Parathyroid adenoma (tissue), 2 donors: Measurements from ENCODE around the gene GNPAT.

Source experiments
- H2AFZ ChIP-seq: fragments of 300-600 bp; sonication (generic); one replicate; pipeline ENCODE4 v1.7.0; 2017; ENCODE audit warnings: antibody characterized with exemption, mild to moderate bottlenecking
- H3K27ac ChIP-seq: fragments of 300-600 bp; sonication (generic); one replicate; pipeline ENCODE4 v1.7.0; 2017
- H3K27me3 ChIP-seq: fragments of 300-600 bp; sonication (generic); one replicate; pipeline ENCODE4 v1.7.0; 2017; ENCODE audit warnings: low read length; ENCODE audit not compliant: control insufficient read depth, insufficient read depth
- H3K36me3 ChIP-seq: fragments of 300-600 bp; sonication (generic); one replicate; pipeline ENCODE4 v1.7.0; 2017; ENCODE audit warnings: low read length; ENCODE audit not compliant: control insufficient read depth, insufficient read depth
- H3K4me1 ChIP-seq: fragments of 300-600 bp; sonication (generic); one replicate; pipeline ENCODE4 v1.7.0; 2017; ENCODE audit warnings: control low read depth
- H3K4me2 ChIP-seq: fragments of 300-600 bp; sonication (generic); one replicate; pipeline ENCODE4 v1.7.0; 2017; ENCODE audit warnings: low read length
- H3K4me3 ChIP-seq: fragments of 300-600 bp; sonication (generic); one replicate; pipeline ENCODE4 v1.7.0; 2017; ENCODE audit warnings: low read depth, low read length
- H3K79me2 ChIP-seq: fragments of 300-600 bp; sonication (generic); one replicate; pipeline ENCODE4 v1.7.0; 2017; ENCODE audit warnings: control low read depth
- H3K9ac ChIP-seq: fragments of 300-600 bp; sonication (generic); one replicate; pipeline ENCODE4 v1.7.0; 2017; ENCODE audit warnings: mild to moderate bottlenecking
- H3K9me3 ChIP-seq: fragments of 300-600 bp; sonication (generic); one replicate; pipeline ENCODE4 v1.7.0; 2017; ENCODE audit warnings: low read length; ENCODE audit not compliant: control insufficient read depth
- TF ChIP-seq, protein P1 (sequence below): fragments of 300-600 bp; sonication (generic); IDR thresholded peaks from one replicate; pipeline ENCODE4 v1.7.0; 2017; ENCODE audit warnings: antibody characterized with exemption, mild to moderate bottlenecking
- donor health status: primary hyperparathyroidism.

Gene GNPAT

DNA sequence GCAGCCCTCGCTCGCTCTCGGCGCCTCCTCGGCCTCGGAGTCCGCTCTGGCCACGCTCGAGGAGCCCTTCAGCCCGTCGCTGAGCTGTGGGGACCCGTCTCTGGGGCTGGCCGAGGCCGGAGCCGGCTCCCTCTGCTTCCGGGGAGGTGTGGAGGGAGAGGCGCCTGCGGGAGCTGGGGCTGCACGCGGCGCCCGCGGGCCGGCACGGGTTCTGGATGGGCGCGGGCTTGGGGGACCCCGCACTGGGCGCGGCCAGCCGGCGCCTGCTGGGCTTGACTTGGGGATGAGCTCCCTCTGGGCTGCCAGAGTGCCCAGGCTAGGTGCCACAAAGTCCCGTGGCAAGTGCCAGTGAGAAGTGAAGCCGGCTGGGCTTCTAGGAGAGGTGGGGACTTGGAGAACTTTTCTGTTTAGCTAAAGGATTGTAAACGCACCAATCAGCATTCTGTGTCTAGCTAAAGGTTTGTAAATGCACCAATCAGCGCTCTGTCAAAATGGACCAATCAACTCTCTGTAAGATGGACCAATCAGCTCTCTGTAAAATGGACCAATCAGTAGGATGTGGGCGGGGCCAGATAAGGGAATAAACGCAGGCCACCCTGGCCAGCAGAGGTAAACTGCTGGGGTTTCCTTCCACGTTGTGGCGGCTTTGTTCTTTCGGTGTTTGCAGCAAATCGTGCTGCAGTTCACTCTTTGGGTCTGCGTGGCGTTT lies 76.4 kb downstream of the GNPAT start:
- Histone ChIP-seq H2AFZ (no peak overlapping the region), H3K79me2 (no peaks in the 10 kb centered on the region), H3K27me3 (no peaks in the 10 kb centered on the region)

DNA sequence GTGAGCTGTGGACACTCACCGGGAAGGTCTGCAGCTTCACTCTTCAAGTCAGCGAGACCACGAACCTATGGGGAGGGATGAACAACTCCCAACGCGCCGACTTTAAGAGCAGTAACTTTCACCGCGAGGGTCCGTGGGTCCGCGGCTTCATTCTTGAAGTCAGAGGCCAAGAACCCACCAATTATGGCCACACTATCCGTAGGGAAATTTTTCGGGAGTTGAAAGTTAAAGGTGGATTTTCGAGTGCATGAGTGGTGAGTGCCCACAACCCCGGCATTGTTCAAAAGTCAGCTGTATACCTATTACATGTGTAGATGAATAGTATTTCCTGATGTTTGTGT lies 77.0 kb downstream of the GNPAT start:
- Histone ChIP-seq H3K4me1 (no peaks in the 10 kb centered on the region), H3K9me3 (no peaks in the 10 kb centered on the region), H3K9ac (no peak overlapping the region), H3K4me2 (no peak overlapping the region), H3K4me3 (no peak overlapping the region), H3K27me3 (no peaks in the 10 kb centered on the region), H3K36me3 (no peaks in the 10 kb centered on the region), H3K79me2 (no peaks in the 10 kb centered on the region), H2AFZ (no peak overlapping the region), H3K27ac (no peak overlapping the region)
- TF ChIP-seq, protein P1, sequence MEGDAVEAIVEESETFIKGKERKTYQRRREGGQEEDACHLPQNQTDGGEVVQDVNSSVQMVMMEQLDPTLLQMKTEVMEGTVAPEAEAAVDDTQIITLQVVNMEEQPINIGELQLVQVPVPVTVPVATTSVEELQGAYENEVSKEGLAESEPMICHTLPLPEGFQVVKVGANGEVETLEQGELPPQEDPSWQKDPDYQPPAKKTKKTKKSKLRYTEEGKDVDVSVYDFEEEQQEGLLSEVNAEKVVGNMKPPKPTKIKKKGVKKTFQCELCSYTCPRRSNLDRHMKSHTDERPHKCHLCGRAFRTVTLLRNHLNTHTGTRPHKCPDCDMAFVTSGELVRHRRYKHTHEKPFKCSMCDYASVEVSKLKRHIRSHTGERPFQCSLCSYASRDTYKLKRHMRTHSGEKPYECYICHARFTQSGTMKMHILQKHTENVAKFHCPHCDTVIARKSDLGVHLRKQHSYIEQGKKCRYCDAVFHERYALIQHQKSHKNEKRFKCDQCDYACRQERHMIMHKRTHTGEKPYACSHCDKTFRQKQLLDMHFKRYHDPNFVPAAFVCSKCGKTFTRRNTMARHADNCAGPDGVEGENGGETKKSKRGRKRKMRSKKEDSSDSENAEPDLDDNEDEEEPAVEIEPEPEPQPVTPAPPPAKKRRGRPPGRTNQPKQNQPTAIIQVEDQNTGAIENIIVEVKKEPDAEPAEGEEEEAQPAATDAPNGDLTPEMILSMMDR, result no peak

More for the DNA sequence above, 76.4 kb downstream of the GNPAT start:
- Histone ChIP-seq H3K9me3 (no peaks in the 10 kb centered on the region), H3K9ac (no peak overlapping the region), H3K27ac (no peak overlapping the region), H3K4me1 (no peaks in the 10 kb centered on the region), H3K36me3 (no peaks in the 10 kb centered on the region), H3K4me2 (no peak overlapping the region), H3K4me3 (no peak overlapping the region)
- TF ChIP-seq, protein P1, result no peak

- Histone ChIP-seq H3K4me2 (no peak overlapping the region), H3K9ac (no peak overlapping the region)
Measured at GRCh38 chr1:231318568-231318967, 77.6 kb downstream of the GNPAT start.

GRCh38 chr1:231319080-231319479 lies 78.1 kb downstream of the GNPAT start:
- Histone ChIP-seq H3K79me2 (no peaks in the 10 kb centered on the region), H3K4me3 (no peak overlapping the region), H3K4me1 (no peaks in the 10 kb centered on the region), H3K4me2 (no peak overlapping the region), H3K36me3 (no peaks in the 10 kb centered on the region), H3K27me3 (no peaks in the 10 kb centered on the region), H3K9ac (no peak overlapping the region), H3K9me3 (no peaks in the 10 kb centered on the region), H3K27ac (no peak overlapping the region), H2AFZ (no peak overlapping the region)
- TF ChIP-seq, protein P1, result no peak

More at GRCh38 chr1:231318568-231318967, 77.6 kb downstream of the GNPAT start:
- Histone ChIP-seq H3K79me2 (no peaks in the 10 kb centered on the region), H3K9me3 (no peaks in the 10 kb centered on the region), H3K27ac (no peak overlapping the region), H3K27me3 (no peaks in the 10 kb centered on the region), H3K4me3 (no peak overlapping the region), H3K4me1 (no peaks in the 10 kb centered on the region), H2AFZ (no peak overlapping the region), H3K36me3 (no peaks in the 10 kb centered on the region)
- TF ChIP-seq, protein P1, result no peak
